ENCODE results near the gene NRBF2.

NRBF2 gene

GRCh38 chr10:63165249-63165648, 32.1 kb downstream of the NRBF2 start:
- no peak for DNase-seq

GRCh38 chr10:63166742-63167258, 33.7 kb downstream of the NRBF2 start:
- no peak for DNase-seq

- no peak for DNase-seq
These were observed 35.8 kb downstream of the NRBF2 start for GRCh38 chr10:63168821-63169462.

- DNase-seq: no peak
These were observed 36.5 kb downstream of the NRBF2 start for GRCh38 chr10:63169624-63170023.

- no peak for DNase-seq
These were observed 38.2 kb downstream of the NRBF2 start for GRCh38 chr10:63171255-63171855.

- no peak for DNase-seq
These were observed 38.8 kb downstream of the NRBF2 start for GRCh38 chr10:63171926-63172325.

- no peak for DNase-seq
These were observed 40.5 kb downstream of the NRBF2 start for GRCh38 chr10:63173468-63174232.

- no peak for DNase-seq
These were observed 42.4 kb downstream of the NRBF2 start for GRCh38 chr10:63175534-63175933.

GRCh38 chr10:63192826-63193225, 59.7 kb downstream of the NRBF2 start:
- no peak for DNase-seq

- DNase-seq: no peak
These were observed 64.4 kb downstream of the NRBF2 start for GRCh38 chr10:63197344-63198092.

- no peak for DNase-seq
These were observed 66.6 kb downstream of the NRBF2 start for GRCh38 chr10:63199716-63200115.

GRCh38 chr10:63200431-63200830, 67.3 kb downstream of the NRBF2 start:
- DNase-seq: no peak

- DNase-seq: no peak
These were observed 68.0 kb downstream of the NRBF2 start for GRCh38 chr10:63201118-63201517.

All from activated gamma-delta T cell treated with Interleukin-2 at 50 U/mL for 16 hours (primary cell).